ENCODE measurements around the gene SLC28A3. TPM values are rescaled to one million over a fixed set of nuclear protein-coding genes. Genes with fewer than 3 reads are reported as not detected.

Gene SLC28A3
- total RNA-seq, 1 donor from 2014 or later = not detected

- DNase-seq = peak; percentile 27
Observed at GRCh38 chr9:84239343-84239742, 101.2 kb downstream of the SLC28A3 start.

DNA sequence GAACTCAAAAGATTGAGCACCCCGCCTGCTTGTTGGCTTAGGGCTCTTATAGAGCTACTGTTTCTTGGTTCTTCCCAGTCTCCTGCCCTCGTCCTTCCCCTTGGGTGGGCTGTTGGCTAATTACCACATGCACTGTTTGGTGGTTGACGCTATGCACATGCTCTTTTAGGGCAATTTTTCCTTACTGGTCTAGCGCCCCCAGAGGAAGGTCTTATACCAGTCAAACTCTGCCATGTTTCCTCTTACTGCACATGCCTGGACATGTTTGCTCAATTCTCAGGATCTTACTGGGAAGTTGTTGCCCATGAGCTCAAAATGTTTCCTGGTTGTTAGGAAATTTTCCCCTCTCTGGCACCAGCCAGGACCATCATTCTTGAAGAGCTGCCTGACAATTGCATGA, 101.9 kb downstream of the SLC28A3 start:
- DNase-seq = no peak

DNA sequence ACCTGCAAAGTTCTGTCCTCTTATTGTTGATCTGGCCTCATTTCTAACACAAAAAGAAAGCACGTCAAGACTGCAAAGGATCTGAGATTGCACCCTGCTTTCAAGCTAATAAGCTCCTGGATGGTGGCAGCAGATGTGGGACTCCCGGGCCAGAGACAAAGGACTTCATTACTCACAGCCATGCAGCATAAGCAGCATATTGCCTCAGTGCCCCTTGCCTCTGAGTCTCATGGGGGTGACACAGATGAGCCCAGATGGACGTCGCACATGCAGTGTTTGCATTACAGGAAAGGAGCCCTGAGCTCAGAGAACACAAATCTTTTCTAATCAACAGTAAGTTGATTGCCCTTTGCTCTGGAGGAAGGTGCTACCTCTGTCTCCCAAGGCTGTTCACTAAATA, 105.0 kb downstream of the SLC28A3 start:
- no peak for DNase-seq

DNA sequence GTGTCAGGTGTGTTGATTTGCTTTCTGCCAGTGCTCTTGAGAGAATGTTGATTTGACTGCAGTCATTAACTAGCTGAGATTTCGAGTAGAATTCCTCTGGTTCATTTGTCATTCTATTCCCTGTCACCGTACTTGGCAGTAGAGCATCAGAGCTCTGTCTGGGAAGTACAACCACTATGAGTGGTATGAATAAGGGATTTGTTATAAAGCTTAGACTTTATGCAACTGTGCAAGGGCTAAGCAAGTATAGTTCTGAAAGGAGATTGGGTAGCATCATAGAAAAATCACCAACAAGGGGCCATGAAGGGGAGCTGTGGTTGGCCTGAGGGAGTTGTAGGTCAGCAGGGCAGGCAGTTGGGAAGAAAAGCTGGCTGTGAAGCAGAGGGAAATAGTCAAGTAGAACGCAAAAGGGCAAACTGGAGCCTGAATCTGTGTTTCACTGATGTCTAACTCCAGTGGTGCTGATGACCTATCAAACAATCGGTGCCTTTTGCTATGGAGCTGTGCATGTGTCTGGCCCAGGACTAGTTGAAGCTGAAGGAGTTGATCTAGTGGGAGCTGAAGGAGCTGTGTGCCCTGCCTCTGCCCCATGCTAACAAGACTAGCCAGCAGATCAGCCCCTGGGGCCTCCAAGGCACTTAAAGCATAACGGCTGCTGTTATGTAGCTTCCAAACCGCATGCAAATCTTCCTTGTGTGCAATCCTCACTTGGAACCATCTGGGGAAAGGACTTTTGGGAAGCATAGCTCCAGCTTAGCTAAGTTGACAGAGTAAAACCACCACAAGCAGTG, 110.0 kb downstream of the SLC28A3 start:
- DNase-seq = no peak

DNA sequence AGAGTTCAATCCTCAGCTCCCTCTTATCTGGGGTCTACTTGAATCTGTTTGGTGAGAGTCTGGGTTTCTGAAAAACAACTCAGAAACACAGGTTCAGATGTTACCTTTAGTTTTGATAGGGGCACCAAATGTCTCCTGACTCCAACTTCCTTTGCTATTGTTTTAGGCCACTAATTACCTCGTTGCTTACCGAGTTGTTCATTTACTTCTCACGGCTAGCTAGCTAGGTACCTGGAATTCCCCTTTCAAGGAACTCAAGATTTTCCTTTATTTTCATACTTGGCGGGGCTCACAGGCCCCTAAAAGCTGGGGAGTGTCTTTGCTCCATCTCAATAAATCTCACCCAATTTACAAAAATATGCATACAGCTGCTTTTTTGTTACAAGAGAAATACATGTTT, 111.4 kb downstream of the SLC28A3 start:
- peak; percentile 17 for DNase-seq

GRCh38 chr9:84228130-84228720, 112.3 kb downstream of the SLC28A3 start:
- DNase-seq = no peak

DNA sequence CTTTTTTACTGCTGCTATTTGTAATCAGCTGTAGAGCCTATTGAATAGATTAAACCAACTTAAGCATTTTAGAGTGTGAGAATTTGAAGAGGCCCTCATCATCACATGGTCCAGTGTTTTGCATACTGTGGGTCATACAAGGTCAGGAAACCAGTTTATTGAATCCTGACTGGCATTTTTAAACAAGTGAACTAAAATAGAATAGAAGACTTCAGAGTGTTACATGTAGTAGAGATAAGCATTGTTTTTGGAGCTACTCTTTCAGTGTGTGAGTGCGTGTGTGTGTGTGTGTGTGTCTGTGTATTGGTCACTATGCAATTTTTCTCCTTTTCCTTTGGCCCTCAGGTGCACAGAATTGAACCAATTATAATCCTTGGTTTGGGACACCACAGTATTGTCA, 114.4 kb downstream of the SLC28A3 start:
- DNase-seq = no peak
